Upper lobe of left lung (tissue), 4 donors: Measurements from ENCODE around the gene NOP56.

Source experiments
- EP300 ChIP-seq, 4 donors: sonication (generic); formaldehyde crosslinking; IDR thresholded peaks; one replicate each; pipeline ENCODE4 v1.5.1; 2017; ENCODE audit warnings: antibody characterized with exemption in 4 of 4, control low read depth in 2 of 4
- POLR2A ChIP-seq, 4 donors: fragments of 450-650 bp; IDR thresholded peaks; one replicate each; pipeline ENCODE4 v1.5.1; 2016 to 2017; ENCODE audit warnings: antibody characterized with exemption in 4 of 4, mild to moderate bottlenecking in 2 of 4
- POLR2AphosphoS5 ChIP-seq, 2 donors: sonication (generic); formaldehyde crosslinking; IDR thresholded peaks; one replicate each; pipeline ENCODE4 v1.5.1; 2017; ENCODE audit warnings: antibody characterized with exemption in 2 of 2
- TF ChIP-seq, protein P1 (sequence below), 6 experiments: fragments of 450-650 bp in 4 of 6; fragments of 200-600 bp in 2 of 6; sonication (generic) in 2 of 6; IDR thresholded peaks; one replicate each; pipeline ENCODE4 v1.5.1; 2016 to 2019; ENCODE audit warnings: antibody characterized with exemption in 6 of 6

- TF ChIP-seq, protein P1, sequence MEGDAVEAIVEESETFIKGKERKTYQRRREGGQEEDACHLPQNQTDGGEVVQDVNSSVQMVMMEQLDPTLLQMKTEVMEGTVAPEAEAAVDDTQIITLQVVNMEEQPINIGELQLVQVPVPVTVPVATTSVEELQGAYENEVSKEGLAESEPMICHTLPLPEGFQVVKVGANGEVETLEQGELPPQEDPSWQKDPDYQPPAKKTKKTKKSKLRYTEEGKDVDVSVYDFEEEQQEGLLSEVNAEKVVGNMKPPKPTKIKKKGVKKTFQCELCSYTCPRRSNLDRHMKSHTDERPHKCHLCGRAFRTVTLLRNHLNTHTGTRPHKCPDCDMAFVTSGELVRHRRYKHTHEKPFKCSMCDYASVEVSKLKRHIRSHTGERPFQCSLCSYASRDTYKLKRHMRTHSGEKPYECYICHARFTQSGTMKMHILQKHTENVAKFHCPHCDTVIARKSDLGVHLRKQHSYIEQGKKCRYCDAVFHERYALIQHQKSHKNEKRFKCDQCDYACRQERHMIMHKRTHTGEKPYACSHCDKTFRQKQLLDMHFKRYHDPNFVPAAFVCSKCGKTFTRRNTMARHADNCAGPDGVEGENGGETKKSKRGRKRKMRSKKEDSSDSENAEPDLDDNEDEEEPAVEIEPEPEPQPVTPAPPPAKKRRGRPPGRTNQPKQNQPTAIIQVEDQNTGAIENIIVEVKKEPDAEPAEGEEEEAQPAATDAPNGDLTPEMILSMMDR (IDR thresholded peaks at IDR 0.05), result no peak
- TF ChIP-seq POLR2AphosphoS5 (IDR thresholded peaks at IDR 0.05) (no peak), EP300 (IDR thresholded peaks at IDR 0.05) (no peak), POLR2A (IDR thresholded peaks at IDR 0.05) (no peak)
Measured at GRCh38 chr20:2692886-2693285, 40.5 kb downstream of the NOP56 start.
